Stimulated activated CD4-positive, alpha-beta T cell treated with anti-CD3 and anti-CD28 coated beads, Interleukin-15, amount 100 ng/mL, for 48 hours (primary cell): Measurements from ENCODE around the gene METTL4.

Source experiments
- DNase-seq, 2 donors: peaks; one replicate each; pipeline ENCODE4 v3.0.0-alpha.2; 2020; ENCODE audit warnings: low read depth in 2 of 2

The METTL4 gene

GRCh38 chr18:2518473-2518872 lies 52.8 kb downstream of the METTL4 start:
- no peak for DNase-seq

GRCh38 chr18:2515908-2516625 lies 55.2 kb downstream of the METTL4 start:
- DNase-seq, result peak; percentile 2 to 4

DNA sequence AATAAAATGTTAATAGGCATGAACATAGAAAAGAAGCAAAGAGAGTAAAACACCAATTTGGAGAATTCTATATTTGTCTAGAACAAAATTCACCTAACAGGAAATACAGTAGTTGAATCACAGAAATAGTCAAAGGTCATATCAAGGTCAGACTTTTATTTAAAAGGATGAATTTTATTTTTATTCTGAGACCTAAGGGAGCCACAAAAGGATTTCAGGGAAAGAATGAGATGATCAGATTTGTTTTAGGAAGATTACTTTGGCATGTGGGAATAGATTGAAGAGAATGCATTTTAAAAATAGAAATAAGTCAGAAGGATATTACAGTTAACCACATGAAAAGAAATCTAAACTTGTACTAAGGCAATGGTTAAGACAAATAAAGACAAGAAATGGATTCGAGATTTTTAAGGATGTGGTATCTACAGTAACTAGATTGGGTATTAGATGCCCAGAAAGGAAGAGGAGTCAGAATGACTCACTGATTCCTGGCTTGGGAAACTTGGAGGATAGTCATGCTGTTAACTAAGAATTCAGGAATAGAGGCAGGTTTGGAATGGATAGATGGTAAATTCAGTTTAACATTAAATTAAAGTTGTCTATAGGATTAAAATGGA lies 56.0 kb downstream of the METTL4 start:
- DNase-seq, result no peak

GRCh38 chr18:2513616-2514015 lies 57.7 kb downstream of the METTL4 start:
- no peak for DNase-seq

DNA sequence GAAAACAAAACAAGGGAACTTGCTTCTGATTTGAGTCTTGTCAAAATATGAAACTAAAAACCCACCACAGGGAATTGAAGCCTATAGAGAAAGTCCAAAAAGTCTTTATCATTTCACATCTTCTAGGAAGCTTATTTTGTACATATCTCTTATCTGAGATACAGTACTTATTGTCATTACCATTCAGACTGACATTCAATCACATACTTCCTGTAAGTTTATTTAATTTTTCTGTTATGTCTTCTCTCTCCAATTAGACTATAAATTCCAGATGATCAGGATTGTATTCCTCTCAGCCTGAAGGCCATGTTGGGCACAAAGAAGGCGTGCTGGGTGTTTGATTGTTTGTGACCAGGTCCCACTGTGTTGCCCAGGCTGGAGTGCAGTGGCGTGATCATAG lies 59.2 kb downstream of the METTL4 start:
- no peak for DNase-seq

DNA sequence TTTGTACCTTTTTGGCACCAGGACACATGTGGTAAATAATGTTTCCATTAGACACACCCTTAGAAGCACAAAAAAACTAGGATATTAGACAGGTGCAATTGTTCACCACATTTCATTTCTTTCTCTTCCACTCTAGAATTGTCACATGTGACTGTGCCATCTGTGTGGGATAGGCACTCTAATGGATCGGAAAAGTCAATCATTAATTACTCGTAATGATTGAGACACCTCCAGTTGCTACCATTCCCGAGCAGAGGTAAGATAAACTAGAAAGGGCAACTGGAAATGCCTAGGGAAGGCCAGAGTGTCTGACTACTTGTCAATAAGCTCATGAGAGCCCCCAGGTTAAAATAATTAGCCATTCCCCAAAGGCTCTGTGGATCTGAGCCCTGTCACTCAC lies 59.9 kb downstream of the METTL4 start:
- DNase-seq, result no peak

GRCh38 chr18:2510416-2510815 lies 60.9 kb downstream of the METTL4 start:
- DNase-seq, result no peak

DNA sequence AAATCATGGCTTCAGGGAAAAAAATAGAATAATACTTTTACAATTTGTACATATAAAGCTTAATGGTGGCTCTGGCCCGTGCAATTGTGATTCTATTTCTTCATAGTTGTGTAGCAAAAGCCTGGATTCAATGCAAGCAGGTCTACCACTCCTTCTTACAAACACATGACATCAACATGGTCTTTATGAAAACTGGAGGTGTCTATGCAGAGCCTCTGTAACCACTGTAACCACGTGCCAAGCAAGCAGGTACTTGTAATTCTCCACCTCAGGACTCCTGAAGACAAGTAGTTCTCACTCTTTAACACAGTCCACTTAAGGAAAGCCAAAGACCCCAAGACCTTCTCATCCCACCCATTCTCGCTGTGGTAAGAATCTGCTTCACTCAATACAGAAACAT lies 62.6 kb downstream of the METTL4 start:
- DNase-seq, result no peak

- DNase-seq, result no peak
Measured at GRCh38 chr18:2508155-2508554, 63.1 kb downstream of the METTL4 start.

DNA sequence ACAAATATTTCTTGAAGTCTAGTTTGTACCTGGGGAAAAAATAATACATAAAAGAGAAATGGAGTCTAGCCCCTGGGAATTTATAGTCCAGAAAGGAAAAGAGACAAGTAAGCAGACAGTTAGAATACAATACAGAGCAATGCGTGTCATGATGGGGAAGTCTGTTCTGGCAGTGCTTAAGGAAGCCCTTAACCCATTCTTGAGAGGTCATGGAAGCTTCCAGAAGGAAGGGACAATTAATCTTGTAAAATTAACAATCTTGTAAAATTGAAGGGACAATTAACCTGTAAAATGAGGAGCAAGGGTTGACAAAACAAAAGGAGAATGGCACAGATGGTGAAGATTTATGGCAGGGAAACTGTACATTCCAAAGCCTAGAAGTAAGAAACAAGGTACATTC lies 66.7 kb downstream of the METTL4 start:
- DNase-seq, result no peak

- no peak for DNase-seq
Measured at GRCh38 chr18:2502880-2503279, 68.4 kb downstream of the METTL4 start.

- no peak for DNase-seq
Measured at GRCh38 chr18:2502394-2502793, 68.9 kb downstream of the METTL4 start.

DNA sequence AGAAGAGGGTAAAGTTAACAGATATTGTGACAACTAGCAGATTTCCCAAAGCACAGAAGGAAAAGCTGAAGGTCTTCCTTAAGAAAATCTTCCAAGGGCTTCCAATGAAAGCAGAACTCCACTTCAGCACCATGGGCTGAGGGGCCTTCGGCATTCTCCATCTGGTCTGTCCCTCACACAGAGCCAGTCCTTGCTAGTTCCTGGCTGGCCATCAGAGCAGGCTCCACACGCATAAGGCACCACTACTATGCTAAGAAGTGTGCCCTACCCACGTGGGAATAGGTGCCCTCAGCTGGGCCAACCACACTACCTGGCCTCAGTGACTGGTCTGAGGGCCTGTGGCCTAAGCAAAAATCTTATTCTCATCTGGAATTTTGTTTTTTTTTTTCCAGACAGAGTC lies 73.5 kb downstream of the METTL4 start:
- no peak for DNase-seq

DNA sequence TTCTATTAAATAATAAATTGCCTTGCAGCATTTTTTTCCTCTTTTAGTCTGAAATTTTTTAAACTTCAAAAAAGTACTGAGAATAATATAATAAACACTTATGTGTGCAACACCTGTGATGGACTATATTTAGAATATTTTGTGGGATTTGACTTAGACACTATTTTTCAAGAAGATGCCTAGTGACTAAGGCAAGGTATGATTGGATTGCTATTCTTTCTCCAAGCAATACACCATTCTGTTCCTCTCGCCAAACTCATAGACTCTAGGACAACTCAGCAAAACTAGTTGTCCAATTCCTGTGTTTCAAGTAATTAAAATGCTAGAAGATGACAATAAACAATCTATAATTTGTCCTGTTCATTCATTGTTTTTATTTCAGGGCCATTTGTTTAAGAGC lies 75.9 kb downstream of the METTL4 start:
- no peak for DNase-seq

DNA sequence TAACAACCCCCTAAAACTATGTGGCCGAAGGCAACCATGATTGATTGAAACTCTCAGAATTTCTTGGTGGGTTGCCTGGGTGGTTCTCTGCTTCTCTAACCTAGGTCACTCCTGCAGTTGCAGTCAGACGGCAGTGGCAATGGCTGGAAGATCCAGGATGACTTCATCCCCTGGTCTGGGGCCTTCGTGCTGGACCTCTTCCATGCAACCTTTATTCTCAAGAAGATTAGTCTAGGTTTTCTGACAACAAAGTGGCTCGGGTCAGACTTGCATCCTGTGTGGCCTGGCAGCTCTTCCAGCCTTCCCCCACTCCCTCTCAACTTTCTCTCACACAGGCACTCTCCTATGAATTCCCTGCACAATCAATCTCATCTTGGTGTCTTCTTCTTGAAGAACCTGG lies 76.4 kb downstream of the METTL4 start:
- no peak for DNase-seq
